Subcutaneous adipose tissue (tissue), 4 donors: Measurements from ENCODE around the gene ERN1. TPM values are rescaled to one million over a fixed set of nuclear protein-coding genes. Genes with fewer than 3 reads are reported as not detected.

Experiments
- total RNA-seq, 4 donors: library from RNA; depleted of rRNA; stranded (reverse); fragments of >200 nt; gene quantifications; one replicate each; pipeline ENCODE4 v1.1.0, GENCODE V29; 2016
- TF ChIP-seq, protein P1 (sequence below): fragments of 450-650 bp; IDR thresholded peaks from one replicate; pipeline ENCODE4 v1.5.1; 2016; ENCODE audit warnings: low read depth, mild to moderate bottlenecking, control low read depth, antibody characterized with exemption, moderate library complexity

Gene ERN1
- total RNA-seq, 4 donors from 2014 or later: 9.6 to 13.1 (median 11.7) TPM

DNA sequence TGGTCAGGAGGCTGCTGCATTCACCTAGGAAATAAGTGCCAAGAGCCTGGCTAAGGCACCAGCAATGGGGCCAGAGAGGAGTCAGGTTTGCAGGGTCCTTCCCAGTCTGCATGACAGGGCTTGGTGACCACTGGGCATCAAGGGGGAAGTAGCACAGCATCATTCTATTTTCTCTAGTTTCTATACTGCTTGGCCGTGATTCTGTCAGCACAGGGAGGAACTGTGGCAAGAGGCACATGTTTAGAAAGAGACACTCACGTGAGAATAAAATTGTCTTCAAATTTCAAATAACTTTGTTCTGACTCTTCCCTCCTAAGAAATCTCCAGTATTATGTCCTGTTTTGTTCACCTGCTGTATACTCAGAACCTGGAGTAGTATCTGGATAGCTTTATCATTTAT lies 37.8 kb downstream of the ERN1 start:
- TF ChIP-seq, protein P1, sequence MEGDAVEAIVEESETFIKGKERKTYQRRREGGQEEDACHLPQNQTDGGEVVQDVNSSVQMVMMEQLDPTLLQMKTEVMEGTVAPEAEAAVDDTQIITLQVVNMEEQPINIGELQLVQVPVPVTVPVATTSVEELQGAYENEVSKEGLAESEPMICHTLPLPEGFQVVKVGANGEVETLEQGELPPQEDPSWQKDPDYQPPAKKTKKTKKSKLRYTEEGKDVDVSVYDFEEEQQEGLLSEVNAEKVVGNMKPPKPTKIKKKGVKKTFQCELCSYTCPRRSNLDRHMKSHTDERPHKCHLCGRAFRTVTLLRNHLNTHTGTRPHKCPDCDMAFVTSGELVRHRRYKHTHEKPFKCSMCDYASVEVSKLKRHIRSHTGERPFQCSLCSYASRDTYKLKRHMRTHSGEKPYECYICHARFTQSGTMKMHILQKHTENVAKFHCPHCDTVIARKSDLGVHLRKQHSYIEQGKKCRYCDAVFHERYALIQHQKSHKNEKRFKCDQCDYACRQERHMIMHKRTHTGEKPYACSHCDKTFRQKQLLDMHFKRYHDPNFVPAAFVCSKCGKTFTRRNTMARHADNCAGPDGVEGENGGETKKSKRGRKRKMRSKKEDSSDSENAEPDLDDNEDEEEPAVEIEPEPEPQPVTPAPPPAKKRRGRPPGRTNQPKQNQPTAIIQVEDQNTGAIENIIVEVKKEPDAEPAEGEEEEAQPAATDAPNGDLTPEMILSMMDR: no peak

DNA sequence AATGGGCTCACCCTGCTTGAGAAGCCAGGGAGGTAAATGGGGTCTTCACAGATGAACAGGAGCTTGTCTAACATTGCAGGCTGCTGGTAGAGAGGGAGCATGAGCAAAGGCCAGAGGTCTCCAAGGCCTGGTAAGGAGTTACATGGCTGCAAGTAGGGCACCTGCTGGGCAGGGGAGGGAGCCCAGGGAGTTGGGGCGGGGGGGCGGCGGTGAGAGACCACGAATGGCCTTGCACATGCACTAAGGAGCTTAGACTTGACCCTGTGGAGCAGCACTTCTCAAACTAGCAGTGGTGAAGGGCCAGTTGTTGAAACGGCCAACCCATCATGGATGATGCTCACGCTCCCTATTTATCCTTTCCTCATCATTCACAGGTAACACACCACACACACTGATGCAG lies 38.4 kb downstream of the ERN1 start:
- TF ChIP-seq, protein P1: no peak

DNA sequence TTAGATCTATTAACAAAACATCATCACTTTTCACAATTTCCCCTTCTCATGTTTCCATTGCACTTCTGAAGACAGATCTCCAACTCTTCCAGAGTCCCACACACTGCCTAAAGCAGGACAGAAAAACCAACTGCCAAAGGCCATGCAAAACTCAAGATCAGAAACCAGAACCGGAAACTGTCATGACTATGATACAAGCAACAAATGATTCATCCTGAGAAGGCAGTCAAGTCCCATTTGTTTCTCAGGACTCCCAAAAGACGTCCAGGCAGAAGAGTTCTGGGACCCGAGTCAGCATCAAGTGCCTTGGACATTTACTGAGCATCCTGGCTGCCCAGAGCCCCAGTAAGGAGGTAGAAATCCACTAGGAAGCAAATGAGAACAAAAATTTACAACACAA lies 38.8 kb downstream of the ERN1 start:
- TF ChIP-seq, protein P1: no peak

DNA sequence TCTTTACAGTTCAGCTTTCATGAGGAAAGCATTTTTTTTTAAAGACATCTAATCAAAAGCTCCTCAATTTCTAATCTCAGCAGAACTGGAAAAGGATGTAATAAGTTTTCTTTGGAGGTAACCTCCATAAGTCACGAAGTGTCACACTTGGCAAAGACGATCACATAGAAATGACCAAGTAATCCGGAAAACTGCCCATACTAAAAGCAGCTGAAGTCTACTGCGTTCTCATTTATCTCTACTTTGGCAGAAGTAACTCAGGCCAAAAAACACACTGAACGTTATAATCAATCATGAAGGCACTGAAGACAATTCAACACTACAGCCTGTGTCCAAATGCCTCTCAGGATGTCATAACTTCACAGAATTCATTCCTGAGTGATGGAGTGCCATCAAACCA lies 39.8 kb downstream of the ERN1 start:
- TF ChIP-seq, protein P1: no peak

DNA sequence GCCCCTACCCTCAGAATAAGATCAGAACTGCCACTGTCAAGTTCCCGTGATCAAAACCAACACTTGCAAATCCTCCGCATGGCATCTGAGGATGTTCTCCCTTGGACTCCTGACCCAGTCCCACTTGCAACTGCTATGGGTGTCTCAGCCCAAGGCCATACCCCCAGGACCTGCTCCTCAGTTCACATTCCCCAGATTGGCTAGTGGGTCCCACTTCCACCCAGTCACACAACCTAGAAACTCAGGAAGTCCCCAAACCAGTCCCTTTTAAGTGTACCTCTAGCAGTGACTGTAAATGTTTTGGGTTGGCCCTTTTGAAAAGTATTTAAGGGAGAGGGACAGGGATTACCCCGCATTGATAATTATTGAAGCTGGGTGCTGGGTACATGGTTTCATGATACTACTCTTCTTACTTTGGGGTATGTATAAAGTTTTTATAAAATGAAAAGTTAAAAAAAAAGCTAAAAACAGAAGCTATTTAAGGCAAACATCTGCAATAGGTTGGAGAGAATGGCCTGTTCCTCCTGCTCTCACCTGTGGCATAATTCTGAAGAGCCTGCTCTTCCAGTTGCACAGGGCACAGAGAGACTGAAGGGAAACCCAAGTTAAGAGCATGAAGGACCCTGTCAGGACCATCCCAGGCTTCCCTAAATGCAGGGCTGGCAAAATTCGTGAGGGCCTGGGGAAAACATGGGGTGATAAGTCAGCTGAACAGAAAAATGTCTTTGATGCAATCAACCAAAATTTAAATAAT lies 42.5 kb downstream of the ERN1 start:
- TF ChIP-seq, protein P1: no peak

DNA sequence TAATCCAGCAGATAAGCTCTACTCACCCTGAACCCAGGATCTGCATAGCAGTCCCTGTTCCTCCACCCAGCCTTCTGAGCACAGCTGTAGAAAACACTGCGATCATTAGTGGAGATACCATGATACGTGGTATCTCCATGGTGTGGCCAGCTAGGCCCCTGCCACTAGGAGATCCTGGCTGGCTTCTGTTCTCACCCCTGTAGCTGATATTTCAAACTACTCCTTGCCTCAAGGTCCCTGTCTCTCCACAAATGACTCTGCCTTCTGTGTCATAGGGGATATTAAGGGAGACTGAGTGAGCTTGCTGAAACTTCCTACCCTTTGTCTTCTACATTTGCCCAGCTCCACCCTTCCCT lies 44.3 kb downstream of the ERN1 start:
- TF ChIP-seq, protein P1: no peak

DNA sequence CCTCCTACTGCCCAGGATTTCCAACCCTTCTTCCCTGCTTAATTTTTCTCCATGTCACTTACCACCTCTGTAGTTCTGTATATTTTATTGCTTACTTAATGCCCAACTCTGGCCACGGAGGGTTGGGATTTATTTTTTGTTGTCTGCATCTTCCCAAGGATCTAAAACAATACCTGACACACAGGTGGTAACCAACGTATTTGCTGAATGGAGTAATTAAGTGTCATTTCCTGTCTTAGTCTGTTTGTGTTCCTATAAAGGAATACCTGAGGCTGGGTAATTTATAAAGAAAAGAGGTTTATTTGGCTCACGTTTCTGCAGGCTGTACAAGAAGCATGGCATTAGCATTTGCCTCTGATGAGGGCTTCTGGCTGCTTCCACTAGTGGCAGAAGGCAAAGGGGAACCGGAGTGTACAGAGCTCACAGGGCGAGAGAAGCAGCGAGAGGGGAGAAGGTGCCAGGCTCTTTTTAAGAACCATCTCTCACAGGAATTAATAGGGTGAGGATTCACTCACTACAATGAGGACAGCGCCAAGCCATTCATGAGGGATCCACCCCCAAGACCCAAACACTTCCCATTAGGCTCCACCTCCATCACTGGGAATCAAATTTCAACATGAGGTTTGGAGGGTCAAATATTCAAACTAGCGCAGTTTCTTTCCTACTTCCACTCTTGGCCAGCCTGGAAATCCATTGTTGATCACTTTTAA lies 44.8 kb downstream of the ERN1 start:
- TF ChIP-seq, protein P1: no peak
